Nephron (organoid): ENCODE results near the gene PRSS23.

Source experiments
- H3K27ac Mint-ChIP-seq, 3 experiments: 2 replicates each; pipeline ENCODE4 v1.8.0; 2020; ENCODE audit warnings: mixed read lengths in 3 of 3, mild to moderate bottlenecking in 2 of 3, moderate library complexity in 1 of 3
- H3K27me3 Mint-ChIP-seq: 2 replicates; pipeline ENCODE4 v1.8.0; 2021; ENCODE audit warnings: low read depth, mild to moderate bottlenecking, moderate library complexity, mixed read lengths
- H3K36me3 Mint-ChIP-seq: 2 replicates; pipeline ENCODE4 v1.8.0; 2020; ENCODE audit warnings: low read depth, mixed read lengths
- H3K4me1 Mint-ChIP-seq: 2 replicates; pipeline ENCODE4 v1.8.0; 2020; ENCODE audit warnings: mixed read lengths
- H3K4me3 Mint-ChIP-seq, 3 experiments: 2 replicates each; pipeline ENCODE4 v1.8.0; 2020; ENCODE audit warnings: mild to moderate bottlenecking in 3 of 3, mixed read lengths in 3 of 3, moderate library complexity in 2 of 3
- H3K9me3 Mint-ChIP-seq: 2 replicates; pipeline ENCODE4 v1.8.0; 2020; ENCODE audit warnings: mixed read lengths
- TF ChIP-seq, protein P1 (sequence below), 3 experiments: fragments of 200-600 bp; sonication (generic); IDR thresholded peaks; one replicate each; pipeline ENCODE4 v1.5.0; 2021; ENCODE audit warnings: antibody characterized with exemption in 3 of 3; ENCODE audit not compliant: unreplicated experiment in 3 of 3

The PRSS23 gene

DNA sequence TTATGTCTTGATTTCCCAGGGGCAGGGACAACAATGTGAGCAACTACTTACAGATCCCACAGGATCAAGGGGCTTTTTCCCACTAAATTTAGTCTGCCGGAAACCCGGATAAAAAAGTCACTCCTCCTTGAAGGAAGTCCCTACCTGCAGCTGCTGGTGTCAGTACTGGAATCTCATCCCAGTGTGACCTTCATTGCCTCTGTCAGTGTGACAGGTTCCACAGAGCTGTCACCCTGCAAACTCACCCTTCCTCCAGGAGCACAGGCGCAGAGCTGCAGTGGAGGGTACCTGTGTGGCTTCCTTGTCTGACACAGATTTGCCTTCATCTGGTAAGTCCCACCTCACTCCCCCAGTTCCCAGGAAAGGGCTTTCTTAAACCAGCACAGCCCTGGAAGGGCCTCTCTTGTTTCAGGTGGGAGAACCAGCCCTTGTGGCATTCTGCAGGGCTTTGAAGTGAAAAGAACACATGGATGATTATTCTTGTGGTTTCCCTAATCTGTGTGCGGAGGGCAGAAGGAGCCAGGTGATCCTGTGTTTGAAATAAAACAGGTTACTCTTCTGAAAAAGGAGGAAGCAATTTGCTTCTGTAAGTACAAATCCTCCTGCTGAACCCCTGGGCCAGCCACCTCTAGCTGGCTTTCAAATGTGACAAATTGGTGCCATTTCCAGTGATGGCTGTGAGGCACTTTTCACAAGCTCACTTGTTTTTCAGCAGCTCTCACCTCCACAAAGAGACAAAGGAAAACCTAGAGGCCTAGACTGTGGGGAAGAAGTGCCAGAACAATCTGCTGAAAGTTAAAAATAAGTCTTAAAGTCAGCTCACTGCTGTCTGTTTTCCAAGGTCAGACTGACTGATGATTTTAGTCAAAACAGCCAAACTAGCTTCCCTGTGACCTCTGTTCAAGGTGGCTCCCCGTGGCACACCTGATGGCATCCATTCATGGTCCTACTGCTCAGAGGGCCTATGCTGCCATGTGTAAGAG, 9.2 kb upstream of the PRSS23 start:
- no peaks in the 10 kb centered on the region for H3K27me3 Mint-ChIP-seq
- no peaks in the 10 kb centered on the region for H3K36me3 Mint-ChIP-seq
- no peaks in the 10 kb centered on the region for H3K9me3 Mint-ChIP-seq
- H3K4me3 Mint-ChIP-seq = no peak overlapping the region
- H3K4me1 Mint-ChIP-seq = peaks cover 5% of the 10 kb centered on the region
- TF ChIP-seq, protein P1, sequence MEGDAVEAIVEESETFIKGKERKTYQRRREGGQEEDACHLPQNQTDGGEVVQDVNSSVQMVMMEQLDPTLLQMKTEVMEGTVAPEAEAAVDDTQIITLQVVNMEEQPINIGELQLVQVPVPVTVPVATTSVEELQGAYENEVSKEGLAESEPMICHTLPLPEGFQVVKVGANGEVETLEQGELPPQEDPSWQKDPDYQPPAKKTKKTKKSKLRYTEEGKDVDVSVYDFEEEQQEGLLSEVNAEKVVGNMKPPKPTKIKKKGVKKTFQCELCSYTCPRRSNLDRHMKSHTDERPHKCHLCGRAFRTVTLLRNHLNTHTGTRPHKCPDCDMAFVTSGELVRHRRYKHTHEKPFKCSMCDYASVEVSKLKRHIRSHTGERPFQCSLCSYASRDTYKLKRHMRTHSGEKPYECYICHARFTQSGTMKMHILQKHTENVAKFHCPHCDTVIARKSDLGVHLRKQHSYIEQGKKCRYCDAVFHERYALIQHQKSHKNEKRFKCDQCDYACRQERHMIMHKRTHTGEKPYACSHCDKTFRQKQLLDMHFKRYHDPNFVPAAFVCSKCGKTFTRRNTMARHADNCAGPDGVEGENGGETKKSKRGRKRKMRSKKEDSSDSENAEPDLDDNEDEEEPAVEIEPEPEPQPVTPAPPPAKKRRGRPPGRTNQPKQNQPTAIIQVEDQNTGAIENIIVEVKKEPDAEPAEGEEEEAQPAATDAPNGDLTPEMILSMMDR (IDR thresholded peaks at IDR 0.05; ENCODE audit: unreplicated experiment in 3 of 3) = no peak
- no peak overlapping the region for H3K27ac Mint-ChIP-seq

DNA sequence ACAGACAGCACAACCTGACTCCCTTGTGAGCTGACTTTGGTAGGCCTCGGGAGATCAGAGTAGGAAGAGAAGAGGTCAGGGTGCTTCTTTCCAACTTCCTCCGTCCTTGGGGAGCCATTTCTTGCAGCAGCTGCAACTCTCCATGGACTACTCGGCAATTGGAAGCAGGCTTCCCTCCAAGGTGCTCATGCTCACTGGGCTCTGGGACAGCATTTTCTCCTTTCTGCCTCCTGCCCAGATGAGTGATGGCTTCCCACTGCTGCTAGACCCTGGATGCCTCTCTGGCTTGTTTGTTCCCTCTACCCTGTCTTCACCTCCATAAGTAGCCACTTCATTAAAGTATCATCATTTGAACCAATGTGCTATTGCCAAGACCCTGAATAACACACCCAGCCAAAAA, 8.2 kb upstream of the PRSS23 start:
- H3K4me3 Mint-ChIP-seq = no peak overlapping the region
- peaks cover 5% of the 10 kb centered on the region for H3K4me1 Mint-ChIP-seq
- H3K27me3 Mint-ChIP-seq = no peaks in the 10 kb centered on the region
- no peak overlapping the region for H3K27ac Mint-ChIP-seq
- H3K9me3 Mint-ChIP-seq = no peaks in the 10 kb centered on the region
- H3K36me3 Mint-ChIP-seq = no peaks in the 10 kb centered on the region
- TF ChIP-seq, protein P1 (IDR thresholded peaks at IDR 0.05; ENCODE audit: unreplicated experiment in 3 of 3) = no peak

DNA sequence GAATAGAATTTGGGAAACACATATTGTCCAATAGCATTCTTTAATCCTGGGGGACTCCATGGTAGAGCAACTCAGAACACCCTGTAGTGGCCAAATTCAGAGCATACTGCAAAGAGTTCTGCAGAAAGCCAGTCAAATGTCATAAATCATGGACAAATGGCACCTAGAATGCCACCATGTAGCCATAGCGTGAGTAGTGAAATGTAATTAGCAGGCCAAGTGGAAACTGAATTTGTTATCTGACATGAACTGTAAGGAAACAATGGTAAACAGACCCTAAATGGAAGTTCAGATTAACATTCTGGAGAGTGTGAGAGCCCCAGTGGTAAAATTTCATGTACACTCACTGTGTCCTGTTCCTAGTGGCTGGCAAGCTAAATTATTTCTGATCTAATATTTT, 7.0 kb upstream of the PRSS23 start:
- TF ChIP-seq, protein P1 (IDR thresholded peaks at IDR 0.05; ENCODE audit: unreplicated experiment in 3 of 3) = no peak

DNA sequence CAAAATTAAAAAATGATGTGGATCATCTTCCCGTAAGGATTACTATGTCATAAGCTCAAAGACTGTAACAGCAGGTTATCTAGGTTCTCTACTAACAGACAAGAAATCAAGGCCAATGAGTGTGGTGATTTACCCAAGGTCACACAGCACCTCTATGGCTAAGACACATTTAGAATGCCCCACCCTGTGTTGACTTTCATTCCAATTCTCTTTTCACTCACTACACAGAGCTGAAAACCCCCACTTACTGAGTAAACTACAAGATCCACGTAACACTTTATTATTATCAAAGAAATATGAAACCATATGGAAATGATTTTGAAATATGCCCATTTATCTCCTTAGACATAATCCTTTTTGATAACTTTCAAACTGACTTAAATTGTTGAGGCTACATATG, 4.8 kb upstream of the PRSS23 start:
- Mint-ChIP-seq H3K27ac (no peak overlapping the region), H3K4me3 (no peak overlapping the region), H3K9me3 (no peaks in the 10 kb centered on the region), H3K36me3 (no peaks in the 10 kb centered on the region), H3K27me3 (no peaks in the 10 kb centered on the region), H3K4me1 (peaks cover 9% of the 10 kb centered on the region)
- TF ChIP-seq, protein P1 (IDR thresholded peaks at IDR 0.05; ENCODE audit: unreplicated experiment in 3 of 3) = no peak

More for the DNA sequence above, 7.0 kb upstream of the PRSS23 start:
- Mint-ChIP-seq H3K9me3 (no peaks in the 10 kb centered on the region), H3K36me3 (no peaks in the 10 kb centered on the region), H3K27ac (no peak overlapping the region), H3K4me1 (peaks cover 5% of the 10 kb centered on the region), H3K4me3 (no peak overlapping the region), H3K27me3 (no peaks in the 10 kb centered on the region)

DNA sequence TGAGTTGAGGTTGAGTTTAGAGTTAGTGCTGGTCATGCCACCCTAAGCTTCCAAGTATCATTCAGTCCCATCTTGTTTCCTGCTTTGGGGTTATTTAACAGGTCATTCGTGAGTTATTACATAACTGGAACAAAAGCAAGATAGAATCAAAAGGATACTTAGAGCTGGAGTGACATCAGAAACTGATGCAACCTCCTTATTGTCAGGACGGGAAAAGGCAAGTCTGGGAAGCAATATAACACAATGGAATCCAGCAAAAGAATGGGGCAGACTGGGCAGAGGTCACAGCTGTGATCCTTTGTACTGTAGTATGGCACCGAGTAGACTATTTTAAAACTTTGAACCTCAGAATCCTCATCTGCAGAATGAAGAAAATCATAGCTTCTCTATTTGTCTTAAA, 4.4 kb upstream of the PRSS23 start:
- H3K27me3 Mint-ChIP-seq = no peaks in the 10 kb centered on the region
- H3K4me1 Mint-ChIP-seq = peaks cover 11% of the 10 kb centered on the region
- TF ChIP-seq, protein P1 (IDR thresholded peaks at IDR 0.05; ENCODE audit: unreplicated experiment in 3 of 3) = no peak
- no peak overlapping the region for H3K27ac Mint-ChIP-seq
- no peaks in the 10 kb centered on the region for H3K9me3 Mint-ChIP-seq
- H3K36me3 Mint-ChIP-seq = no peaks in the 10 kb centered on the region
- H3K4me3 Mint-ChIP-seq = no peak overlapping the region
